GM12874 (cell line): ENCODE results near the gene SDE2.

Source experiments
- CTCF ChIP-seq: IDR thresholded peaks from 2 replicates; pipeline ENCODE4 v1.5.1; 2011; ENCODE audit warnings: low read depth, mild to moderate bottlenecking, control low read depth, low read length, moderate library complexity; ENCODE audit not compliant: insufficient read depth

Gene SDE2

GRCh38 chr1:225996946-225997545, 2.1 kb downstream of the SDE2 start:
- no peak for TF ChIP-seq CTCF

- TF ChIP-seq CTCF: no peak
These were observed 3.0 kb downstream of the SDE2 start for GRCh38 chr1:225995919-225996864.

- no peak for TF ChIP-seq CTCF
These were observed 8.3 kb downstream of the SDE2 start for GRCh38 chr1:225990705-225991464.

- TF ChIP-seq CTCF: peak; percentile 46; the same call in 1 of the 2 replicates
These were observed 11.4 kb downstream of the SDE2 start for GRCh38 chr1:225987491-225988316.

- TF ChIP-seq CTCF: no peak
These were observed 17.4 kb downstream of the SDE2 start for GRCh38 chr1:225981714-225982113.

- no peak for TF ChIP-seq CTCF
These were observed 18.9 kb downstream of the SDE2 start for GRCh38 chr1:225980005-225980836.
